Measurements from ENCODE around the gene MAFB.

DNA sequence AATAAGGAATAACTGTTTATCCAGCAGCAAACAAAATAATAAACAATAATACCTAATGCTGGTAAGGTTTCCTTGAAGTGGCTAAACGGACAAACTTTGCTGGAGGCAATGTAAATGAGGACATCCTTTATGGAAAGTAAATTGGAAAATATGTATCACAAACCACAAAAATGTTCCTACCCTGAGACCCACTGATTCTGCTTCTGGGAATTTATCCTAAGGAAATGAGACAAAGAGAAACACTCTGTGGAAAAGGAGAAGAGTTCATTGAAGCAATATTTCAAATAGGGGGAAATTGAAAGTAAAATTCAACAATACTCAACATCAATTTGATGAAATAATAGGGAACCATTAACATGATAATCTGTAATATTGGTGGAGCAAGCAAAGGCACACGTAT, 37.9 kb downstream of the MAFB start:
- TF ChIP-seq EZH2phosphoT487 (IDR thresholded peaks at IDR 0.05; ENCODE audit: borderline replicate concordance, low read depth, low read length) (no peak), CTCF (conservative IDR thresholded peaks at IDR 0.05; ENCODE audit: low read length) (no peak)
